HG03097 (cell line): ENCODE measurements around the gene PFKFB2.
A peak's percentile ranks its signal among the peaks of the same experiment; 100 is the strongest.

Experiments used
- ATAC-seq: cut with Tn5 transposase; IDR thresholded peaks from one replicate; pipeline ENCODE4 v1.9.1; 2021; ENCODE audit not compliant: unreplicated experiment, low FRiP score

The PFKFB2 gene

GRCh38 chr1:207084701-207085180, 31.7 kb downstream of the PFKFB2 start:
- no peak for ATAC-seq

GRCh38 chr1:207085887-207086286, 32.8 kb downstream of the PFKFB2 start:
- ATAC-seq: no peak

- no peak for ATAC-seq
Observed at GRCh38 chr1:207088161-207088560, 35.1 kb downstream of the PFKFB2 start.

- no peak for ATAC-seq
Observed at GRCh38 chr1:207088701-207089626, 35.9 kb downstream of the PFKFB2 start, which contains the start of gene C4BPB. TSS of gene C4BPB (plus strand) at chr1:207088860. CDS start at chr1:207089532, 672 bp downstream.

- ATAC-seq: no peak
Observed at GRCh38 chr1:207089627-207090355, 36.7 kb downstream of the PFKFB2 start.

- ATAC-seq: no peak
Observed at GRCh38 chr1:207091200-207091908, 38.3 kb downstream of the PFKFB2 start.

GRCh38 chr1:207093944-207094343, 40.9 kb downstream of the PFKFB2 start:
- ATAC-seq: no peak

GRCh38 chr1:207097871-207098324, 44.8 kb downstream of the PFKFB2 start:
- ATAC-seq: peak; percentile 63

GRCh38 chr1:207101720-207102119, 48.6 kb downstream of the PFKFB2 start:
- no peak for ATAC-seq

GRCh38 chr1:207102146-207102545, 49.1 kb downstream of the PFKFB2 start:
- ATAC-seq: no peak

- no peak for ATAC-seq
Observed at GRCh38 chr1:207102659-207103058, 49.6 kb downstream of the PFKFB2 start.

- no peak for ATAC-seq
Observed at GRCh38 chr1:207103892-207104373, 50.9 kb downstream of the PFKFB2 start, which contains the start of gene C4BPA. TSS of gene C4BPA (plus strand) at chr1:207104233. CDS start at chr1:207113026, 8,793 bp downstream.

- no peak for ATAC-seq
Observed at GRCh38 chr1:207109004-207109403, 55.9 kb downstream of the PFKFB2 start.

- ATAC-seq: no peak
Observed at GRCh38 chr1:207112616-207113296, 59.7 kb downstream of the PFKFB2 start.

GRCh38 chr1:207115269-207115668, 62.2 kb downstream of the PFKFB2 start:
- no peak for ATAC-seq

- no peak for ATAC-seq
Observed at GRCh38 chr1:207124389-207124788, 71.3 kb downstream of the PFKFB2 start.

- no peak for ATAC-seq
Observed at GRCh38 chr1:207128336-207128921, 75.4 kb downstream of the PFKFB2 start.

GRCh38 chr1:207129053-207129452, 76.0 kb downstream of the PFKFB2 start:
- ATAC-seq: no peak
